SK-N-DZ (cell line): ENCODE data around the gene CLDN19. TPM values are rescaled to one million over a fixed set of nuclear protein-coding genes. Genes with fewer than 3 reads are reported as not detected.

Experiments used
- DNase-seq: peaks from one replicate; pipeline ENCODE4 v3.0.0-alpha.2; 2015; ENCODE audit warnings: low spot score
- polyA plus RNA-seq, 2 experiments: library from polyadenylated mRNA; depleted of rRNA; stranded (reverse); fragments of >200 nt; gene quantifications; 2 replicates each; pipeline ENCODE4 v1.2.3, GENCODE V29; 2014

The CLDN19 gene, protein sequence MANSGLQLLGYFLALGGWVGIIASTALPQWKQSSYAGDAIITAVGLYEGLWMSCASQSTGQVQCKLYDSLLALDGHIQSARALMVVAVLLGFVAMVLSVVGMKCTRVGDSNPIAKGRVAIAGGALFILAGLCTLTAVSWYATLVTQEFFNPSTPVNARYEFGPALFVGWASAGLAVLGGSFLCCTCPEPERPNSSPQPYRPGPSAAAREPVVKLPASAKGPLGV
- 1.8 and 2.5 TPM in 2 replicates for polyA plus RNA-seq (2014; cell fraction: cytosol; rRNA removed)
- polyA plus RNA-seq (2014; cell fraction: nucleus; rRNA removed) = 0.66 and 1.7 TPM in 2 replicates

DNA sequence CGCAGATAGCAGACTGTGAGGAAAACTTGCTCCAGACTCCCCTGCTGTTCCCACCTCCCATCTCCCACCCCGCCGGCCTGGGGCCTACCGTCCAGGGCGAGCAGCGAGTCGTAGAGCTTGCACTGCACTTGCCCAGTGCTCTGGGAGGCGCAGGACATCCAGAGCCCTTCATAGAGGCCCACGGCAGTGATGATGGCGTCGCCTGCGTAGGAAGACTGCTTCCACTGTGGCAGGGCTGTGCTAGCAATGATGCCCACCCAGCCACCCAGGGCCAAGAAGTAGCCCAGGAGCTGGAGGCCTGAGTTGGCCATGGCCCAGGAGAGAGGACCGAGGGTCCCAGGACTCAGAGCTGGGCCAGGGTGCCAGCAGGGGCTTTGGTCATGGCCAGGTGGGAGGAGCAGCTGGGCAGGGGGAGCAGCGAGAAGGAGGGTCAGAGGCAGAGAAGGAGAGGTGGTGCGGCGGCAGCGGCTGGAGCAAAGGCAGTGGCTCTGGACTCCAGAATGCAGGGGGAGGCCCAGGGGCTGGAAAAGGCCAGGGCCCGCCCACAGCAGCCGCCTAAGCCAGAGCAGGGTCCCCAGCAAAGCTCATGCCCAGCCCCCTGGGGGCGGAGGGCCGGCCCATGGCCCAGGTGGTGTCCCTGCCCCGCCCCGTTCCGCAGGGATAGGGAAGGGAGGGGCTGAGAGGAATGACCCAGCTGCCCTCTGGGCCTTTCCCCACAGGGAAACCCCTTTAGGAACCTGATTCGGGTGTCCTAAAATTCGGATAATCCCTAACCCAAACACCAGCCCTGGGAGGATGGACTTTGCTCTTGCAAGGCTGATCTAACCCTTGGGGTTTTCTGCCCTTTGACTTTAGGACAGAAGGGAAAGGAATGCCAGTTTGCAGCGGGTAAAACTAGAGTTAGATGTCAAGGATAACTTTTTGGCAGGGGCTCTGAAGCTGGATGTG, at the start of gene CLDN19:
Gene CLDN19, minus strand, starts transcription at position 484 of the 948 bp plus-strand sequence. Its CDS starts 173 bp downstream, at position 311.
- DNase-seq = peak; percentile 62

DNA sequence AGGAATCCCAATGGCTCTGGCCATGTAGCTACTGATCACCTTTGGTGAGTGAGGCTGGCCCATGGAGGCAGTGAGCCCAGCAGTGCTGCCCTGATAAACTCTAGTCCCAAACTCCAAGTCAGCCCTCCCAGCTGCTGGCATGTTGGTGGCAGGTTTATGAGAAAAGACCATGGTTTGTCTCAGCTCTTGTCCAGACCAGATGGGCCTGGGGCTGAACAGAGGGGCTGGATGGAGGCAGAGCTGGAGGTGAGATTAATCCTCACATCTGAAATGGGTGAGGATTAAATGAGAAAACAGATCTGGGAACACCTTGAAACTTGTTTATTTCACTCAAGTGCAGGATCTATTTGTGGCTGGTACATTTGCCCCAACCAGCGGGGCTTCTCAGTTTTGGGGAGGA, 48.0 kb upstream of the CLDN19 start:
- no peak for DNase-seq

DNA sequence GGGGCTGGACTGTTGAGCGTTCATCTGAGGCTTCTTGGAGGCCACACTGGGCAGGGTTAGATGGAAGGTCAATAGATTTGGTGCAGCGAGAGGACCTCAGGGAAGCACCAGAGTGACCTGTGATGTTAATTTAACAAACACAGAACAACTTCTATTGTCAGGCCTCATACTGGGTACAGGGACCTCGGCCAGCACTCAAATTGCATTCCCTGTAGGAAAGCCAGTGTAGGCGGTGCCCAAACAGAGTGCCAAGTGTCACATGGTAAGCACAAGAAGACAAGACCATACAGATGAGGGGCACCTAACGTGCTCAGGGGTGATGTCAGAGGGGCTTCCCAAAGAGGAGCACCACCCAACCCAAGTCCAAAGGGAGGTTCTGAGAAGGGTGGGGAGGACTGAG, 46.1 kb upstream of the CLDN19 start:
- no peak for DNase-seq

DNA sequence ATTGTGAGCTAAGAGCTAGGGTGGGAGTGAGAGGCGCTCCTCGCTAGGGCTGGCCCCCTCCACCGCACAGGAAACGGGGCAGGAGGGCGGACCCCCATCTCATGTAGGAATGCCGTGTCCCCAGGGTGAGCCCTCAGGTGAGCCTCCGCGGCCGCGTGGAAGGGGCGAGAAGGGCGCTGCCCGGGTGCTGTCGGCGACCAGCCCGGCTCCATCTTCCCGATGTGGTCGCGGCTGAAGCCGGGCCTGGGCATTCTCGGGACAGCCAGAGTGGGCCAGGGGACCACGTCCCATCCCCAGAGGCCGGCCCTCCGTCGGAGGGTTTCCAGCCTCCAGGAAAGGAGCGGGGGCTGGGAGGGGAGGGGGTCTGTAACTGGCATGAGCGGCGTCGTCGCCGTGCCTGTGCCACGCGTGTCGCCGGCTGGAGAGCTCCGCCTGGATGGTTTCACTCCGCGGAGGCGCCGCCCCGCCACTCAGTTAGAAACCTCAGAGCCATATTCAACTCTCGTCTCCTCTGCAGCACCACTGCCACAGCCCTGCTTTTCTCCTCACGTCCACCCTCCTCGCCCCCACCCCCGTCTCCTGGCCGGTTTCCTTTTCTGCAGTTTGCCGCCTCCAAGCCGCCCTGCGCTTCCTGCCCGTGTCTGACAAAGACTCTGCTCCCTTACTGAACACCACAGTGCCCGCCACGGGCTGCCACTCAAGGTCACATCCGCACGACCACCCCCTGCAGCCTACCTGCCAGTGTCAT, 45.1 kb upstream of the CLDN19 start, which contains the start of gene TMEM269:
Gene TMEM269, plus strand, starts transcription at position 46 of the 748 bp plus-strand sequence. CDS start 4,903 bp downstream, outside the sequence.
- DNase-seq = no peak

DNA sequence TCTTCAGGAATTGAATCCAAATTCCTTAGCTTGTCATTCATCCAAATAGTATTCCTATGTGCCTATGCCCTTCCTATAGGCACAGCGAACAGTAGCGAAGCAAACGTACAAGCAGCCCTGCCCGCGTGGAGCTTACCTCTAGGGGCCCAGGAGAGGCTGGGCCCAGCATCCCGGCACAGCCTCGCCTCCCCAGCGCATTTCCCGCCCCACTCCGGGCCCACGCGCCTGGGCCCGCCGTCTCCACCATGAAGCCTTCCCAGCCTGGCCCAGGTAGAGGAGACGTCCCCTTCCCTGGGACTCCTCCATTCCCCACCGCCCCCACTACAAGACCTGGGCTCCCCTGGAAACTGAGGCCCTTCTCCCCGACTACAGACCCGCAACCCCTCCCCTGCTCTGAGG, 44.5 kb upstream of the CLDN19 start:
- DNase-seq = no peak

DNA sequence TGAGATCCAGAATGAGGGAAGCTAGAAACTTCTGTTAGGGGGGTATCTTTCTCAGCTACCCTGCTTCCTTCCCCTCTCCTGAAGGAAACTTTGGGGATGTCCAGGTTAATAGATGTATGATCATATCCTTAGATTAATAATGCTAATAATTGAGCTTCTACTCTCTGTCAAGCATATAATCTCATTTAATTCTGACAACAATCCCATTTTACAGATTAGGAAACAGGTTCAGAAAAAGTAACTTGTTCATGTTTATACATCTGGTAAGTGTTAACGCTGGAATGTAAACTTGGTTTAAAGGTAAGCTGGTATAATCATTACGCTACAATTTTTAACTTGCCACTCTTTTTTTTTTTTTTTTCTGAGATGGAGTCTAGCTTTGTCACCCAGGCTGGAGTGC, 43.1 kb upstream of the CLDN19 start:
- DNase-seq = no peak

DNA sequence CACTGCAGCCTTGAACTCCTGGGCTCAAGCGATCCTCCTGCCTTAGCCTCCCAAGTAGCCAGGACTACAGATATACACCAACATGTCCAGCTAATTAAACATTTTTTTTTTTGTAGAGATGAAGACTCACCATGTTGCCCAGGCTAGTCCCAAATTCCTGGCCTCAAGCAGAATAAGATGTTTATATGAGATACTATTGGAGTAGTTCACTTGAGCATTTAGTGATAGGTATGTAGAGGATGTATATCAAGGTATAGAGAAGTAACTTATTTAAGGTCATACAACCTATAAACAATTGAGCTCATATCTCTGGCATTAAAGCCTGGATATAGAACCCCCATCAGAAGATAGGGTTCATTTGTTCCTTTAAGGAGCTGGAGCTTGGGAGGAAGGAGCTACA, 40.1 kb upstream of the CLDN19 start:
- DNase-seq = no peak

DNA sequence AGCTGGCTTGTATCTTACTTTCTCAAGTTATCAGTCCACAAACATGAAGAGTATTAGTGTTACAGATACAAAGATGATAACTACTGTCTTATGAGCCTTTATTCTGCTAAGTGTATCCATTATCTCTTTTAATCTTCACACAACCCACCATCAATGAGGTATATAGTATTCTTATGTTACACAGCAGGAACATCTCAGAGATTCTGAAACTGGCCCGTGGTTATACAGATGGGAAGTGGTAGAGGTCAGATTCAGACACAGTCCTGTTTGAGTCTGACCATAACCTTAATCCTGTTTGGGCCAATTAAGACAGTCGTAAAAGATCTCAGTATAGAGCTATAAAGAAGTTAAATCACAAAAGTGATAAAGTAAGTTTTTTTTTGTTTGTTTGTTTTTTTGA, 39.7 kb upstream of the CLDN19 start:
- no peak for DNase-seq

DNA sequence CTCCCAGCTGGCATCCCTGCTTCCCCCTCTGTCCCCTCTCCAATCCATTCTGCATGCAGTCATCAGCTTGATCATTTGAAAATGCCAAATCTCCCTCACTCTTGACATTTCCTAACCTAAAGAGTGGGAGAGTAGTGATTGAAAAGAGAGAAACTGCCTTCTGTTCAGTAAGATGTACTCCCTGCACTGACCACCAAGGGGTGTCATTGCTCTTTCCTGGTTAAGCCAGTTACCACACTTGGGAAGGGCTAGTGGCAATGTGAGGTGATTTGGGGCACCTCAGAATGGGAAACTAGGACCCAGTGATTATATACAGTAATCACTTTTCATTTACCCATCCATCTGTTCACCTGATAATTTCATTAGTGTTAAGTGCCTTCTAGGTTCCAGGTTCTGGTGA, 37.8 kb upstream of the CLDN19 start:
- peak; percentile 21 for DNase-seq

DNA sequence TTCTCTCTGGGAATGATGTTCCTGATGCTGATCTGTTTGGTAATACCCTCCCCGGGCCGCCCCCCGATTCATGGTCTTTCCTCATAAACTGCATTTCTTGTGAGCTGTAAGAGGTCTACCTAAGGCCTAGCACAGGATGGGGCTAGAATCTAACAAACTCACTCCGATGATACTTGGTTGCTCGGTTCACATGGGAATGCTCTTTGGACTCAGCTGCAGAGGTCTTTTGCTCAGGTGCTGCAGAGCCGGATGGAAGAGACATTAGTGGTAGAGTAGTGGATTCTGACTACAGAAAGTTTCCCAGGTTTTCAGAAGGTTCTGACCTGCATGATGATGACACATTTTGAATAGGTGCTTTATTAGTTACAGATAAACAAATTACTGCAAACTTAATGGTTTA, 36.5 kb upstream of the CLDN19 start:
- no peak for DNase-seq

DNA sequence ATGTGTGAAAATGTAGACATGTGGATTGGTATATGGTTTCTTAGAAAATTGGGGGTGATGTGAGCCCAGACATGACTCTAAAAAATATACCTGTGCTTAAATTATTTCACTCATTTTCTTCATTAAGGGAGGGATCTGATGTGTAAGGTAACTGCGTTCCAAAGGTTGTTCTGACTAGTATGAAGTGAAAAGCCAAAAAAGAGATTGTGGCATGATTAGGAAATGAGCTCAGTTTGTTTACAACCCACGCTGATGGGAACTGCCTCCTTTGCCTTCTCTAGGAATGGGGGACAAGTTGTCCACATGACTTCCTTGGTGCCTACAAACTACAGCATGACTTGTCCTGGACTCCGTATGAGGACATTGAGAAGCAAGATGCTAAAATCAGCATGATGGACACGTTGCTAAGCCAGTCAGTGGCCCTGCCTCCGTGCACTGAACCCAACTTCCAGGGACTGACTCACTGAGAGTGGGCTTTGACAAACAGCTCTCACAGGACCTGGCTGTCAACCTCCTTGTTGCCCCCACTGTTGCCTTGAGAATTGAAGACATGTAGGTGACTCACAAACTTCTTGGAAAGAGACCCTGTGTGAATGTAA, 35.0 kb upstream of the CLDN19 start:
- DNase-seq = no peak

DNA sequence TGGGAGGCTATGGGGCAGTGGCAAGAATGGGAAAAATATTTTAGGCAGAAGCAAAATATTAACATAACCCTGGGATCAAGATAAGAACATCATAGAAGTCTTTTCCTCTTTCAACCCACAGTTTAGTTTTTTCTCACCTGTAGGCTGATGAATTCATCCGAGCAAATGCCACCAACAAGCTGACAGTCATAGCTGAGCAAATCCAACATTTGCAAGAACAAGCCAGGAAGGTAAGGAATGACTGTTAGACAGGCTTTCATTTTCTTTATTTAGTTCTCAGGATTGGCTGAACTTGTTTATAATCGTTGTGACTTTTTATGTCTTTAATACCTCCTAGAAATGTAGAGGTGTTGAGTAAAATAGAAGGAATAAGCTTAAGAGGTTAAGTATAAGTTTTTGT, 33.4 kb upstream of the CLDN19 start:
- no peak for DNase-seq

DNA sequence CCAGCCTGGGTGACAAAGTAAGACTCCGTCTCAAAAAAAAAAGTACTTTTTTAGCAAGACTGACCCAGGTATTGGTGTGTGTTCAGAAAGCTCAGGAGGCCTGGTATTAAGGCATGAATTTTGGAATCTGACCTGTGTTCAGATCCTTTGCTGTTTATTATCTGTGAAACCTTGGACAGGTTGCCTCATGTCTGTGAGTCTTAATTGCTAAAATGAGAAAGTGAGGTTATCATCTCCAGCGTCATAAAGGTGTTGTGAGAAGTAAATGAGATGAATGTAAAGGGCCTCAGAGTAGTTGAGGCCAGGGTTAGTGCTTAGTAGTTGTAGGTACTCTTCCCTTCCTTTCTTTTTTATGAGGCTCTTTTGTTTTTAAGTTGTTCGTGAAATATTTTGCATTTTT, 29.8 kb upstream of the CLDN19 start:
- DNase-seq = no peak

DNA sequence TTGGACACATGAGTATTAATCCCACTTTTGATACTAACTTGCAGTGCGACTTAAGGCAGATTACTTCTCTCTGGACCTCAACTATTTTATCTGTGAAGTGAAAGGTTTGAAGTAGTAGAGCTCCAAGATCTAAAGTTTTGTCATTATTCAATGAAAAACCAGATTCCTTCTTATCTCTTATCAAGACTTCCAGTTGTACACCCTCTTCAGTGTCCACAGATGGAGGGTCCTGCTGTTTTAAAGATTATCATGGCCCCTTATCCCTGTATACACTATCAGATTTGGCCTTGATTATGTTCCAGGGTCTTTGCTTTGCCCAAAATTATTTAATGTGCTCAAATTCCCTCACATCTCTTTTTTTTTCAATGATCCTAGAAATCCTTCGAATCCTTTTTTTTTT, 28.1 kb upstream of the CLDN19 start:
- no peak for DNase-seq

DNA sequence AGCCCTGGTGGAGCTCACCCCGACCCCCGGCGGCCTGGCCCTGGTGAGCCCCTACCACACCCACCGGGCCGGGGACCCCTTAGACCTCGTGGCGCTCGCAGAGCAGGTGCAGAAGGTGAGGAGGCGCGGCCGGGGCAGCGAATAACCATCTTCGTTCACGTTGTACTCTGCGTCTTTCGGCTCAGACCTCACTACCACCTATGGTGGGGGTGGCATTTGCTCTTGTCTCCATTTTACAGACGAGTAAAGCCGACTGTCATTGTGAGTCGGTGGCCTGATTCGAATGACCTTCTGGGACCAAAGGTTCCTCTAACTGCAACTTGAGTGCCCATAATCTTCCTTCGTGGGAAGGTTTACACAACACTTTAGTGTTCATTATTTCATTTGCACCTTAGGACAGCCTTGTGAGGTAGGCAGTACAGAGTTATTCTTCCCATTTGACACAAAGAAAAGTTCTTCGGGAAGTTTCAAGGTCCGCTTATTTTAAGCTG, 27.5 kb upstream of the CLDN19 start:
- DNase-seq = no peak

DNA sequence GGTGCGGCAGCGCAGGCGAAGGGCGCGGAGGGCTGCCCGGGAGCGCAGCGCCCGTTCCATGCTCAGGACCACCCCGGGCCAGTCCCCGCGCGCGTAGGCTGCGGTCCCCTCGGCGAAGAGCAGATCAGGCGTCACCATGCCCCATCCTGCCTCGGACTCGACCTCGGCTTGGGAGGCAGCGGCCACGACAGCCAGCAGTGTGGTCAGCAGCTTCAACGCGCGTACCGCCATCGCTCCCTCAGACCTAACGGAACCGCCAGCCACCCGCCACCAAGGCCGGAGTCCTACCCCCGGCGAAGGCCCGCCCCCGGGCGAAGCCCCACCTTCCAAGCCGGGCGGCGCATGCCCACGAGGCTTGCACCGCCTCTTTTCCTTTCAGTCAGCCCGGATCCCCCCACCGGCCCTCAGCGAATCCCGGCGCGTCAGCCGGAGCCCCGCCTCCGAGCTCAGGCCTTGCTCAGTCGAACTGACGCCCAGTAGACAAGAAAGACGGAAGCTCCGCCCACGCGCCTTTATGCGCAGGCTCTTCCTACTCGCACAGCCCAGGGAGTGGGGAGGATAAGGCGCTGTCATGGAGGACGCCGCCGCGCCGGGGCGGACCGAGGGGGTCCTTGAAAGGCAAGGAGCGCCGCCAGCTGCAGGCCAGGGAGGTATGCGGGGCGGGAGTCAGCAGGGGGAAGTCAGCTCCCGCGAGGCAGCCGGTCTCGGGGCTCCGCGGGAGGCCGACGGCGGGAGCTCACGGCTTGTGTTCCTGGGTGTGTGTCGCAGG, 26.9 kb upstream of the CLDN19 start, which contains the start of the genes C1orf50 and P3H1:
Gene C1orf50, plus strand, starts transcription at position 509 of the 769 bp plus-strand sequence. Its CDS starts 63 bp downstream, at position 572.
Gene P3H1, minus strand, starts transcription at position 288 of the 769 bp plus-strand sequence. Its CDS starts 57 bp downstream, at position 231.
- DNase-seq = peak; percentile 98

DNA sequence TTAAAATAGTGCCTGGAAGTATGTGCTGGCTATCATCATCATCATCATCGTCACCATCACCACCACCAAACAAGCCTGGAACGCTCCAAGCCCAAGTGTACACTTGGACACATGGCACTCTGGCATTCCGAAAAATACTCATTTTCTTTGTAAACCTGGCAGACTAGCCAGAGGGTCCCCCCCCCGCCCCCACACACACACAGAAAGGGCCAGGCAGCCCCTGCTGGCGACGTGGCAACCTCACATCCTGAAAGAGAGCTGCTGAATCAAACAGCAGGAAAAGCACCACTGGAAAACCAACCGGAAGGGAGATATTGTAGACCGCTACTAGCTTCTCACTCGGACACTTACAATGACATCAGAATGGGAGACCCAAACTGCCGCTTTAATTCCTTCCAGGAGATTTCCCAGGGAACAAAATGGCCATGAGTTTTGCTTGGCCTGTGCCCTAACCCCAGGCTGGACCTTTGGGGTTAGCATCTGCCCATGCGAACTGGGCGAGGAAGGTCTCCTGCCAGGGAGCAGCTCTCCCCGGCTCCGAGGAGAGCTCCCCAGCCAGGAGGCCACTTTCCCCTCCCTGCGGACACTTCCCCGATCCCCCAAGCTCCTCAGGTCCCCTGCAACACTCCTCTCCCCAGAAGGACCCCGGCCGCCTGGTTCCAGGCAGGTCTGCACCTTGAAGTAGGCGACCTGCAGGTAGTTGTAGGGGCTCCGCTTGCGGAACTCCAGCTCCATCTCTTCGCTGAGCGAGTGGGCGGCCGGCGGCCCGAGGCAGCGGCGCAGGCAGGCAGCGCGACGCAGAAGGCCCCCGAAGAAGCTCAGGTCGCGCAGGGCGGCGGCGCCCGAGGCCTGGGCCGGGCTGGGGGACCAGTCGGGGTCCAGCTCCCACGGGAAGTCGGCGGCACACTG, 26.1 kb upstream of the CLDN19 start:
- peak; percentile 76 for DNase-seq

DNA sequence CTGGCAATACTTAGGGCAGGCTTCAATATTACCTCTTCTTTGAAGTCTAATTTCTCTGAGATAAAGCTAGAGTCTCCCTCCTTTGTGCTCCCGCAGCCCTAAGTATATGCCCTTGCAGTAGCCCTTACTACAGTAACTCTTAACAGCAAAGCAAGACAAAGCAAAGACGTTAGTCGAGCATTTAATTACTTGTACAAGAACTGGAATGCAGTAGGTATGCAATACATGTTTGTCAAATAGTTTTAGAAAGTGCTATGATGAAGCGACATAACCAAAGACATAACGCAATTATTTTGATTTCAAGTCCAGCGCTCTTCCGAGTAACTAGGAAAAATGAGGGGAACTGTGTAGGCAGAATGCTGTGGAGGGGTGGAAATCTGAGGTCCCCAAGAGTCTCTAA, 25.2 kb upstream of the CLDN19 start:
- DNase-seq = no peak

DNA sequence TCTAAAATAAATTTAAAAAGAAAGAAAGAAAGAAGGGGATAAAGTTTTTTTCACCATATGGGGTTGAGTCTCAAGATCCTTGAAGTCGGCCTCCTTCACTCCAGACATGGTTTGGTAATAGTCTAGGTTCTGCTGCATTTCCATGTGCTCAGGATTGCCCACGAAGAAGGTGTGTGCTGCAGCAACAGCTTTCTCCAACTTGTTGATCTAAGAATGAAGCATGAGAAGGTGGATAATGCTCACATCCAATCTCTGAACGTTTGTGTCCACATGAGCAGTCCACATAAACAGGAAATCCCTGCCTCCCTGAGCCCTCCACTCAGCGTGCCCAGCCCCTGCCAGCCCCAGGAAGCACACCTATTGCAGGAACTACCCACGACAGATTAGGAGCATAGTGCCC, 22.2 kb upstream of the CLDN19 start:
- DNase-seq = no peak
